ENCODE measurements around the gene GRAMD1B.

- TF ChIP-seq CTCF (IDR thresholded peaks at IDR 0.05): no peak
- no peak for TF ChIP-seq POLR2A (IDR thresholded peaks at IDR 0.05)
Observed at GRCh38 chr11:123594921-123595320, 164.9 kb downstream of the GRAMD1B start.
